ENCODE measurements around the gene REEP6. TPM values are rescaled to one million over a fixed set of nuclear protein-coding genes. Genes with fewer than 3 reads are reported as not detected.
A peak's percentile ranks its signal among the peaks of the same experiment; 100 is the strongest.
"Not testable (repeated sequence)": the region's sequence is repeated elsewhere in the genome, so short reads cannot be mapped to it uniquely, and the experiment has no call there.

Gene REEP6
- total RNA-seq, 2 donors from 2014 or later: 1.4 to 2.9 TPM

DNA sequence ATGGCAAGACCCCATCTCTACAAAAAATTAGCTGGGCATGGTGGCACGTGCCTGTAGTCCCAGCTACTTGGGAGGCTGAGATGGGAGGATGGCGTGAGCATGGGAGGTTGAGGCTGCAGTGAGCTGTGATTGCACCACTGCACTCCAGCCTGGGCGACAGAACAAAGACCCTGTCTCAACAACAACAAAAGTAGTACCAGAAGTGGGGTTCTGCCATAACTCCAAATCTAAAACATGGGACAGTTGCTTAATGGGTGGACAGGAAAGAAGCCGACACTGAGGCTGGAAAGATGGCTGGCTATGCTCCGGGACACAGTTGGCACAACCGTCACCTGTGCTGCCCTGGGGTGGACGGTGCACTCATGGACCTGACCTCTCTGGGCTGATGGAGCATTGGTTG, 44.7 kb downstream of the REEP6 start:
- H3K27ac Mint-ChIP-seq; DNase-seq (ENCODE audit: low spot score in 2 of 2); ATAC-seq; H3K9me3 Mint-ChIP-seq; H3K36me3 Mint-ChIP-seq: not testable (repeated sequence)

DNA sequence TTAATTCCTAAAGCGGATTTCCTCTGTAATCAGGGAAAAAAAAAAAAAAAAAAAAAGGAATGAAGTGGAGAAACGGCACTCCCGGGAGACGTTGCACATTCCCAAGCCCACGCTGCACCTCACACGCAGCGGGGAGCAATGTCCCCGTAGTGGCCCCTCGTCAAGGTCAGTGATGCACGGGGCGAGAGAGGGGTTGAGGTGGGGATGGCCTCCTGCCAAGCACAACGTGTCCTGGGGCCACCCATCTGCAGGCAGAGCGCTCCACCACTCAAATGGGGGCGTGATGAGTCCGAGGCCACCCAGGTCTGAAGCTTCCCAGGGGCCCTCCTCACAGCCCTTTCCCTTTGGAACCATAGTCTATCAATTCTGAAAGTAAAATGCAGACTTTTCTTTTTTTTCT, 48.0 kb downstream of the REEP6 start:
- DNase-seq (ENCODE audit: low spot score in 2 of 2): no peak
- Mint-ChIP-seq H3K36me3 (no peaks in the 10 kb centered on the region), H3K9me3 (no peaks in the 10 kb centered on the region), H3K27ac (no peak overlapping the region)
- no peak for ATAC-seq

DNA sequence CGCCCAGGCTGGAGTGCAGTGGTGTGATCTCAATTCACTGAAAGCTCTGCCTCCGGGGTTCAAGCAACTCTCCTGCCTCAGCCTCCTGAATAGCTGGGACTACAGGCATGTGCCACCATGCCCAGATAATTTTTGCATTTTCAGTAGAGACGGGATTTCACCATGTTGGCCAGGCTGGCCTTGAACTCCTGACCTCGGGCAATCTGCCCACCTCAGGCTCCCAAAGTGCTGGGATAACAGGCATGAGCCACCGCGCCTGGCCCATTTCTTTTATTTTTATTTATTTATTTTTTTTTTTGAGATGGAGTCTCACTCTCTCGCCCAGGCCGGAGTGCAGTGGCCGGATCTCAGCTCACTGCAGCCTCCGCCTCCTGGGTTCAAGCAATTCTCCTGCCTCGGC, 48.8 kb downstream of the REEP6 start:
- not testable (repeated sequence) for ATAC-seq; DNase-seq (ENCODE audit: low spot score in 2 of 2); H3K27ac Mint-ChIP-seq; H3K36me3 Mint-ChIP-seq; H3K9me3 Mint-ChIP-seq

DNA sequence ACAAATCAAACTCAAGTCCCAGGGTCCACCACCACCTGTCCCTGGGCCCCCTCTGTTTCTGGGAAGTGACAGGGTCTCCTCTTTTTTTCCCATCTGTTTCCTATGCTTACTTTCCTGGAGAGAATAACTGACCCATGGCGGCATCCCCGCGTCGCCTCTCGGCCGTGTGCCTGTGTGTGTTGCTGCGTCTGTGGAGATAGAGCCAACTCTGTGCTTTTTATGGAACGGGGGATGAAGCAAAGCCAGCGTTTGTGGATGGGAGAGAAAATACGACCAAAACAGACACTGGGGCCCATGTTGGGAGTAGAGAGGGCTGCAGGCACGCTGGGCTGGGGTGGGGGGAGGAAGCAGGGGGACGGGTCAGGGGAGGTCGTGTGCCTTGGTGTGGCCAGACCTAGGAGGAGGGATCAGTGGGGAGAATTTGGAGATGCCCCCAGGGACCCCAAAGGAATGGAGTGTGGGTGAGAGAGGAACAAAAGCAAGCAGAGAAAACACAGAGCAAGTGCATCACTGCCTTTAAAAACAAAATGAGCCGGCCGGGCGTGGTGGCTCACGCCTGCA, 49.5 kb downstream of the REEP6 start:
- H3K36me3 Mint-ChIP-seq: no peaks in the 10 kb centered on the region
- DNase-seq (ENCODE audit: low spot score in 2 of 2) (no peak), ATAC-seq (no peak)
- H3K27ac Mint-ChIP-seq: peak overlapping the region in 1 of 2 donors; percentile 66
- no peaks in the 10 kb centered on the region for H3K9me3 Mint-ChIP-seq

Other genes starting within 250 kb of the REEP6 start
- gene ATP5F1D, start 249.4 kb upstream of the REEP6 start, total RNA-seq: 100 to 1,000 TPM; 114 to 201 TPM
- 100 to 1,000 TPM in 1 of 2 donors, 10 to 100 TPM in 1; 52.9 to 113 TPM for gene MIDN, start 242.6 kb upstream of the REEP6 start, total RNA-seq
- gene CIRBP, start 221.8 kb upstream of the REEP6 start, total RNA-seq: 100 to 1,000 TPM; 148 to 157 TPM
- gene FAM174C, start 215.7 kb upstream of the REEP6 start, total RNA-seq: 10 to 100 TPM; 42.1 to 76.0 TPM
- under 1 TPM in 1 of 2 donors, not detected in 1; 0.25 TPM for gene EFNA2, start 205.3 kb upstream of the REEP6 start, total RNA-seq
- gene NDUFS7, start 107.3 kb upstream of the REEP6 start, total RNA-seq: 100 to 1,000 TPM in 1 of 2 donors, 10 to 100 TPM in 1; 89.4 to 105 TPM
- gene GAMT, start 89.6 kb upstream of the REEP6 start, total RNA-seq: 10 to 100 TPM in 1 of 2 donors, 1 to 10 TPM in 1; 4.2 to 30.2 TPM
- gene DAZAP1, start 83.6 kb upstream of the REEP6 start, total RNA-seq: 100 to 1,000 TPM; 194 to 298 TPM
- gene RPS15, start 52.8 kb upstream of the REEP6 start, total RNA-seq: 1,000 to 10,000 TPM; 1,495 to 1,747 TPM
- under 1 TPM; 0.09 to 0.14 TPM for gene APC2, start 41.1 kb upstream of the REEP6 start, total RNA-seq
- gene C19orf25, start 12.0 kb upstream of the REEP6 start, total RNA-seq: 10 to 100 TPM; 24.5 to 29.3 TPM
- gene PCSK4, start 831 bp upstream of the REEP6 start, total RNA-seq: 1 to 10 TPM; 8.4 to 9.4 TPM
- 1 to 10 TPM; 2.0 to 6.0 TPM for gene ADAMTSL5, start 21.8 kb downstream of the REEP6 start, total RNA-seq
- gene PLK5, start 32.9 kb downstream of the REEP6 start, total RNA-seq: not detected
- gene MEX3D, start 77.1 kb downstream of the REEP6 start, total RNA-seq: 1 to 10 TPM; 3.0 to 7.0 TPM
- gene MBD3, start 101.7 kb downstream of the REEP6 start, total RNA-seq: 100 to 1,000 TPM in 1 of 2 donors, 10 to 100 TPM in 1; 50.8 to 103 TPM
- 100 to 1,000 TPM; 163 to 193 TPM for gene UQCR11, start 114.3 kb downstream of the REEP6 start, total RNA-seq
- gene TCF3, start 161.4 kb downstream of the REEP6 start, total RNA-seq: 100 to 1,000 TPM in 1 of 2 donors, 10 to 100 TPM in 1; 65.2 to 104 TPM